Measurements from ENCODE around the gene JCAD.
A peak's percentile ranks its signal among the peaks of the same experiment; 100 is the strongest.

Gene JCAD

DNA sequence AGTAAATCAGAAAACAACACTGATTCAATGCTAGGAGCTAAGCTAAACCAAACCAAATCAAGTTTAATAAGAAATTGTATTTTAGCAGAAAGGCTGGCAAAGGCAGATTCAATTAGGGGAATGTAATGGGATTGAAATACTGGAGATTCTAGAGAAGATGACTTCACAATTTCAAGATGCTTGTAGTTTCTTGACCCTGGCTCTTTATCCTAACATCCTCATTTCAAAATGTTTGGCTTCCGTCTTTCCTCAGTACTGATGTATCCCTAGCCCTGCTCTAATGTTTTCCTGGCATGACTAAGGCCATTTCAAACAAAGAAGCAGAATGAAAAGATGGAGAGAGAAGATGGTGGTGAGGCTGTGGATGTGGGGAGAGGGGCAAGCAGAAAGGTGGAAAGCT, 2.7 kb upstream of the JCAD start:
- Histone ChIP-seq H3K79me1 (replicated peaks; ENCODE audit: low read length, poor library complexity, severe bottlenecking) (no peaks in the 10 kb centered on the region), H2BK5ac (ENCODE audit: low read depth, low read length, poor library complexity, severe bottlenecking) (no peak overlapping the region), H3K36me3 (ENCODE audit: control insufficient read depth in 1 of 2, insufficient read depth in 2 of 2, low read depth in 1 of 2, low read length in 2 of 2) (no peaks in the 10 kb centered on the region), H2BK12ac (ENCODE audit: low read length in 2 of 2) (peak overlapping the region in 1 of 2 experiments; percentile 96), H3K14ac (ENCODE audit: low read length in 2 of 2) (no peak overlapping the region), H3K27ac (ENCODE audit: low read length, poor library complexity, severe bottlenecking) (peak overlapping the region; percentile 50), H4K8ac (ENCODE audit: low read length) (no peak overlapping the region), H3K9me3 (ENCODE audit: control insufficient read depth, low read length) (no peaks in the 10 kb centered on the region), H3K18ac (ENCODE audit: low read depth in 1 of 2, low read length in 2 of 2) (peak overlapping the region in 1 of 2 experiments; percentile 85), H2AFZ (ENCODE audit: low read depth, low read length) (no peak overlapping the region), H3K4ac (ENCODE audit: low read depth in 1 of 2, low read length in 2 of 2) (no peak overlapping the region), H3K4me2 (ENCODE audit: low read length, poor library complexity, severe bottlenecking) (no peak overlapping the region), H4K91ac (ENCODE audit: low read length) (peak overlapping the region; percentile 96), H2BK15ac (ENCODE audit: low read depth, poor library complexity, severe bottlenecking) (no peak overlapping the region), H3K27me3 (ENCODE audit: control insufficient read depth in 1 of 2, insufficient read depth in 1 of 2, low read length in 2 of 2) (no peaks in the 10 kb centered on the region), H2AK5ac (ENCODE audit: low read length, severe bottlenecking) (no peak overlapping the region), H3K23ac (ENCODE audit: low read length in 2 of 2) (no peak overlapping the region), H3K4me3 (ENCODE audit: insufficient read depth in 1 of 2, low read depth in 1 of 2, low read length in 2 of 2) (no peak overlapping the region), H3K9ac (ENCODE audit: low read length) (peak overlapping the region; percentile 36), H3K4me1 (ENCODE audit: control insufficient read depth, insufficient read depth, low read depth, low read length) (peaks cover 10% of the 10 kb centered on the region), H2BK120ac (ENCODE audit: low read depth, low read length) (peak overlapping the region; percentile 94)
- peak; percentile 95 for DNase-seq
- 0% methylated on average over 1 of the region's 1 CpG for WGBS

DNA sequence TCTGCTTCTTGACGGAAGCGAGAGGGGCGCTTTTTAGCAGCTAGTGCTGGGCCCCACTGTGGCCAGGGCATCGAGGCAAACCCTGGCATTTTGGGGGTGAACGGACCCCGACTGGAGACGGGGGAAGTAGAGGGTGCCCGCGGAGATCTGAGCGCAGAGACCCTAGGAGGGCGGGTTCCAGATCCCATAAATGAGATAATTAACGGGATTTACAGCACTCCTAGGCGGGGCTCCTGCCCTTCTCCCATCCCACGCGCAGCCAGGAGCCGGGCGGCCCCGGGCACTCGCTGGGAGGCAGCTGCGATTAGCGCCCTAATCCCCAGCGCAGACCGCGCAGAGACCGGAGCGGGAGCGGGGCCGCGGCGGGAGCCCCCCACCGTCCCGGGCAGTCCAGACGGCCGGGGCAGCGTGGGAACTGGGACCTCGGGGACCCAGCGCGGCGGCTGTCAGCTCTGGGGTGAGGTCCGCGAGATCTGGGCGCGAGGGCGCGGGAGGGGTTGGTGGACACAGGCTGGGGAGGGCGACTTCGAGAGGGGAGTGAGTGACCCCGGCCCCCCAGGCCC, 735 bp downstream of the JCAD start:
- Histone ChIP-seq H4K91ac (ENCODE audit: low read length) (peak overlapping the region; percentile 85), H2BK5ac (ENCODE audit: low read depth, low read length, poor library complexity, severe bottlenecking) (peak overlapping the region; percentile 46), H2BK12ac (ENCODE audit: low read length in 2 of 2) (peak overlapping the region; percentile 22 to 83), H3K36me3 (ENCODE audit: control insufficient read depth in 1 of 2, insufficient read depth in 2 of 2, low read depth in 1 of 2, low read length in 2 of 2) (no peaks in the 10 kb centered on the region), H3K27ac (ENCODE audit: low read length, poor library complexity, severe bottlenecking) (peak overlapping the region; percentile 62), H3K4me2 (ENCODE audit: low read length, poor library complexity, severe bottlenecking) (peak overlapping the region; percentile 57), H3K79me1 (replicated peaks; ENCODE audit: low read length, poor library complexity, severe bottlenecking) (no peaks in the 10 kb centered on the region), H2AFZ (ENCODE audit: low read depth, low read length) (peak overlapping the region; percentile 72), H2BK15ac (ENCODE audit: low read depth, poor library complexity, severe bottlenecking) (peak overlapping the region; percentile 91), H3K23ac (ENCODE audit: low read length in 2 of 2) (peak overlapping the region; percentile 38 to 98), H3K18ac (ENCODE audit: low read depth in 1 of 2, low read length in 2 of 2) (peak overlapping the region; percentile 79 to 85), H3K9ac (ENCODE audit: low read length) (peak overlapping the region; percentile 80), H3K9me3 (ENCODE audit: control insufficient read depth, low read length) (no peaks in the 10 kb centered on the region), H4K8ac (ENCODE audit: low read length) (peak overlapping the region; percentile 83), H3K4me1 (ENCODE audit: control insufficient read depth, insufficient read depth, low read depth, low read length) (peaks cover 10% of the 10 kb centered on the region), H2AK5ac (ENCODE audit: low read length, severe bottlenecking) (no peak overlapping the region), H3K14ac (ENCODE audit: low read length in 2 of 2) (peak overlapping the region in 1 of 2 experiments; percentile 19), H3K4ac (ENCODE audit: low read depth in 1 of 2, low read length in 2 of 2) (peak overlapping the region; percentile 10 to 34), H3K27me3 (ENCODE audit: control insufficient read depth in 1 of 2, insufficient read depth in 1 of 2, low read length in 2 of 2) (no peaks in the 10 kb centered on the region), H3K4me3 (ENCODE audit: insufficient read depth in 1 of 2, low read depth in 1 of 2, low read length in 2 of 2) (peak overlapping the region; percentile 80 to 93), H2BK120ac (ENCODE audit: low read depth, low read length) (peak overlapping the region; percentile 90)
- 1% methylated on average over 33 of the region's 48 CpGs for WGBS
- DNase-seq = peak; percentile 29

DNA sequence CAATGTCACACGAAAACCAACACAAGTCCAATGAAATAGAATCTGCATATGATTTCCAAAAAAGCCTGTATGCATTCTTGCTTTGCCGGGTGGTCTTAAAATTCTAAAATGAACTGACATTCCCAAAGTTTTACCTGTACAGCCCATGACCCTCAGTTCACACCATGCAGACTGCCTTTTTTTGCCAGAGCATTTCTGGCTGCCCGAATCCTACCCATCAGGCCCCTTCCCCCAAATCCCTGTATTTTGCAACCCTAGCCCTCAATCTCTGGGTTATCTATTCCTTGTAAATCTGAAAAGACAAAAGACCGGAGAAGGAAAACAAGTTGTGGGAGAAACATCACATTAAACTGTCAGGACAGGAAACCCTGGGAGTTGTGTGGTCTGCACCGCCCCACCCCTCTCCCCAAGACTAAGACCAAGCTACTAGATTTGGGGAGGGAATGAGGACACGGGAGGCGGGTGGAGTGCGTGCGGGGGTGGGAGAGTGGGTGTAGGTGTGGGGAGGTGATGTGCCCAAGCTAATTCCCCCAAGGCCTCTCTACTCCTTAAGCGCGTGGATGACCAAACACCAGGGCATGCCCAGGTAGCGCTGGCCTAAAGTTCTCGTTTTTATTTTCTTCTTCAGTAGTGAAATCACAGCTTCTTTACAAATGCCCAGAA, 1.4 kb downstream of the JCAD start:
- peak overlapping the region; percentile 85 for H4K91ac ChIP-seq (ENCODE audit: low read length)
- 33% methylated on average over 7 of the region's 13 CpGs for WGBS
- peak overlapping the region; percentile 79 to 85 for H3K18ac ChIP-seq (ENCODE audit: low read depth in 1 of 2, low read length in 2 of 2)
- no peaks in the 10 kb centered on the region for H3K79me1 ChIP-seq (replicated peaks; ENCODE audit: low read length, poor library complexity, severe bottlenecking)
- peak overlapping the region; percentile 57 for H3K4me2 ChIP-seq (ENCODE audit: low read length, poor library complexity, severe bottlenecking)
- no peaks in the 10 kb centered on the region for H3K27me3 ChIP-seq (ENCODE audit: control insufficient read depth in 1 of 2, insufficient read depth in 1 of 2, low read length in 2 of 2)
- H3K4me3 ChIP-seq (ENCODE audit: insufficient read depth in 1 of 2, low read depth in 1 of 2, low read length in 2 of 2) = peak overlapping the region; percentile 80 to 93
- peak overlapping the region; percentile 22 to 45 for H2BK12ac ChIP-seq (ENCODE audit: low read length in 2 of 2)
- peak overlapping the region; percentile 59 for H4K8ac ChIP-seq (ENCODE audit: low read length)
- H2AFZ ChIP-seq (ENCODE audit: low read depth, low read length) = no peak overlapping the region
- H2BK5ac ChIP-seq (ENCODE audit: low read depth, low read length, poor library complexity, severe bottlenecking) = no peak overlapping the region
- peaks cover 13% of the 10 kb centered on the region for H3K4me1 ChIP-seq (ENCODE audit: control insufficient read depth, insufficient read depth, low read depth, low read length)
- peak; percentile 34 for DNase-seq
- H2BK120ac ChIP-seq (ENCODE audit: low read depth, low read length) = peak overlapping the region; percentile 82
- H3K23ac ChIP-seq (ENCODE audit: low read length in 2 of 2) = no peak overlapping the region
- H3K4ac ChIP-seq (ENCODE audit: low read depth in 1 of 2, low read length in 2 of 2) = peak overlapping the region; percentile 10 to 12
- H2BK15ac ChIP-seq (ENCODE audit: low read depth, poor library complexity, severe bottlenecking) = no peak overlapping the region
- peak overlapping the region; percentile 80 for H3K9ac ChIP-seq (ENCODE audit: low read length)
- peak overlapping the region; percentile 62 for H3K27ac ChIP-seq (ENCODE audit: low read length, poor library complexity, severe bottlenecking)
- no peaks in the 10 kb centered on the region for H3K36me3 ChIP-seq (ENCODE audit: control insufficient read depth in 1 of 2, insufficient read depth in 2 of 2, low read depth in 1 of 2, low read length in 2 of 2)
- no peaks in the 10 kb centered on the region for H3K9me3 ChIP-seq (ENCODE audit: control insufficient read depth, low read length)
- H3K14ac ChIP-seq (ENCODE audit: low read length in 2 of 2) = no peak overlapping the region
- H2AK5ac ChIP-seq (ENCODE audit: low read length, severe bottlenecking) = no peak overlapping the region

GRCh38 chr10:30057421-30057841, 2.0 kb downstream of the JCAD start:
- Histone ChIP-seq H3K4me3 (ENCODE audit: insufficient read depth in 1 of 2, low read depth in 1 of 2, low read length in 2 of 2) (peak overlapping the region in 1 of 2 experiments; percentile 80), H3K9me3 (ENCODE audit: control insufficient read depth, low read length) (no peaks in the 10 kb centered on the region), H3K27me3 (ENCODE audit: control insufficient read depth in 1 of 2, insufficient read depth in 1 of 2, low read length in 2 of 2) (no peaks in the 10 kb centered on the region), H3K27ac (ENCODE audit: low read length, poor library complexity, severe bottlenecking) (peak overlapping the region; percentile 62), H3K18ac (ENCODE audit: low read depth in 1 of 2, low read length in 2 of 2) (no peak overlapping the region), H2AK5ac (ENCODE audit: low read length, severe bottlenecking) (no peak overlapping the region), H3K14ac (ENCODE audit: low read length in 2 of 2) (no peak overlapping the region), H3K4me2 (ENCODE audit: low read length, poor library complexity, severe bottlenecking) (peak overlapping the region; percentile 57), H3K4ac (ENCODE audit: low read depth in 1 of 2, low read length in 2 of 2) (no peak overlapping the region), H3K23ac (ENCODE audit: low read length in 2 of 2) (no peak overlapping the region), H3K9ac (ENCODE audit: low read length) (peak overlapping the region; percentile 80), H3K36me3 (ENCODE audit: control insufficient read depth in 1 of 2, insufficient read depth in 2 of 2, low read depth in 1 of 2, low read length in 2 of 2) (peaks cover 0 to 3% of the 10 kb centered on the region in 2 experiments), H3K79me1 (replicated peaks; ENCODE audit: low read length, poor library complexity, severe bottlenecking) (no peaks in the 10 kb centered on the region), H4K91ac (ENCODE audit: low read length) (no peak overlapping the region), H2AFZ (ENCODE audit: low read depth, low read length) (no peak overlapping the region), H2BK120ac (ENCODE audit: low read depth, low read length) (no peak overlapping the region), H2BK5ac (ENCODE audit: low read depth, low read length, poor library complexity, severe bottlenecking) (no peak overlapping the region), H4K8ac (ENCODE audit: low read length) (no peak overlapping the region), H2BK15ac (ENCODE audit: low read depth, poor library complexity, severe bottlenecking) (no peak overlapping the region), H3K4me1 (ENCODE audit: control insufficient read depth, insufficient read depth, low read depth, low read length) (peaks cover 10% of the 10 kb centered on the region), H2BK12ac (ENCODE audit: low read length in 2 of 2) (no peak overlapping the region)
- peak; percentile 47 for DNase-seq
- WGBS = 20% methylated on average over 5 of the region's 5 CpGs
